HG02571 (cell line): ENCODE measurements around the gene SSTR3.
"Not testable (repeated sequence)": the region's sequence is repeated elsewhere in the genome, so short reads cannot be mapped to it uniquely, and the experiment has no call there.

Experiments used
- ATAC-seq: cut with Tn5 transposase; IDR thresholded peaks from one replicate; pipeline ENCODE4 v1.9.1; 2021; ENCODE audit warnings: mild to moderate bottlenecking, moderate library complexity; ENCODE audit not compliant: unreplicated experiment

The SSTR3 gene

DNA sequence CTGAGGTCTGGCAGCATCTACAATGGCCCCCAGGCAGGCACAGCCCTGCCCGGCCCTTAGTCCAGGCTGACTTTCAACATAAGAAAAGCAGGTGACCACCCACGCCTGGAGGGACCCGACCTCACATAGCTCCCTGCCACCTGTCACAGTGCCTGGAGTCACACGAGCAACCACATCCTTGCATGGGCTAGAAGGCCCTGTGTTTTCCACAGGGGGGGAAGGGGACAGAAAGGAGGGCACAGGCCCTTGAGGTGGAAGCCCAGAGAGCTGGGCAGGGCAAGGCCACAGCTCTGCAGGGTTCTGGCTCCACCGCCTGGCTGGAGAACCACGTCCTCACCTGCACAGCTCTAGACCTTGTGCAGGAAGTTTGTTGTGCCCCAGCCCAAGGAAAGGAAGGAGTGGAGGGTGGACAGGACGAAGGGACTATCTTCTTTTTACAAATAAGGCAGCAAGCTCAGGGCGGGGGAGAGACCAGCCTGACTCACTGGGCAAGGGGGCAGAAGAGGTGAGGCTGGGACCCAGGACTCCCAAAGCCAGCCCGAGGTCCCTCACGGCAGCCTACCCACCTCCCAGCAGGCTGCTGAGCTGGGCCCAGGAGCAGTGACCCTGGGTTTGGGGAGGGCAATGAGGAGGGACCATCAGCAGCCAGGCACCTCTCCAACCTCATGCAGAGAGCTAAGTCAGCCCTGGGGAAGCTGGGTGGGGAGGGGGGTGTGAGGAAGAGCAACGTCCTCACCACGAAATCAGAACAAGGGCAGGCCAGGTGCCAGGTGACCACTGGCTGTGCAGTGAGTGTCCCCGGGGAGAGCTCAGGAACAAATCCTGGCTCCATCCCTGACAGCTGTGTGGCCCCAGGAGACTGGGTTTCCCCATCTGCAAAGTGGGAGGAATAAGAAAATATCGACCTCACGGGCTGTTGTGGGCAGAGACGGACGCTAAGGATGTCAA lies 28.6 kb downstream of the SSTR3 start:
- ATAC-seq: no peak

GRCh38 chr22:37182949-37183245 lies 29.4 kb downstream of the SSTR3 start:
- no peak for ATAC-seq

- no peak for ATAC-seq
Observed at GRCh38 chr22:37182101-37182948, 30.0 kb downstream of the SSTR3 start.

DNA sequence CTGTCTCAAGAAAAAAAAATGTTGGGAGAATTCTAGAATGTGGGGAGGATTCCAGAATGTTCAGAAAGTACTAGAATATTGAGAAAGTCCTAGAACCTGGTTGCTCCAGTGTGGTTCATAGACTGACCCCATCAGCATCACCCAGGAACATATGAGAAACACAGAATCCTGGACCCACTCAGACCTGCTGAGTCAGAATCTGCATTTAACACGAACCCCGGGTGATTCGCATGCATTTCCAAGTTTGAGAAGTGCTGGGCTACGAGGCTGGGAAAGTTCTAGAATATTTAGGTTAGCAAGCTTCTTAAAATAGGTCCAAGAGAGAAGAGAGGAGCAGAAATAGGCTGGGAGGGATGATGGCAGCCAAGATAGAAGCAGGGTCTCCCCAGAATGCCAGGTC lies 30.6 kb downstream of the SSTR3 start:
- no peak for ATAC-seq

DNA sequence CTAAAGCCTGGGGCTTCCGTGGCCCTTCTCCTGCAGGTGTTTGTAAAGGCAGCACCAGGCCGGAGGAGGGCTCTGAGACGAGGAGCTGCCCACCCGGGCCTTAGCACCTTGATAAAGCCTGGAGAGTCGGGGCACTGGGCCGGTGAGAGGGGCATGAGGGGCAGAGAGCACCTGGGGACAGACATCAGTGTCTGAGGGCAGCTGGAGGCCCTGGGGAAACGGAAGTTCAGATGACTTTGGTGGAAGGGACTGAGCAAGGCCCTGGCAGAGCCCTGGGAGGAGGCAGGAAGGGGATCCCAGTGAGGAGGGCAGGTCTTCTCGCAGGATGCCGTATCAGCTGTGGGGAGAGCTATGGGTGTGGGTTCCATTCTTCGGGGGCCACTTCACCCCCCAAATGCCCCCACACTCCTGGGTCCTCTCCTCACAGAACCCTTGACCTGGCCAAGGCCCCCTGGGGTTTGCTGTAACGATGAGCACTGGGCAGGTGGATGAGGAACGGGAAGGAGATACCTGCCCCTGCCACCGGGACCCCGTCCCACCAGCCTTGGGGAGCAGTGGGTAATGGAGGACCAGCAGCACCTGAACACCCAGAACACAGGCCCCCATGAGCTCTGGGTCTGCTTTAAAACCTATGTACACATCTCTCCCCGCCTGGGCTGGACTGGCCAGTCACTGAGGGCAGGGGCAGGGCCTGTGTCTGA lies 31.6 kb downstream of the SSTR3 start:
- ATAC-seq: no peak

GRCh38 chr22:37179622-37180420 lies 32.5 kb downstream of the SSTR3 start:
- no peak for ATAC-seq

GRCh38 chr22:37179126-37179470 lies 33.2 kb downstream of the SSTR3 start:
- ATAC-seq: no peak

DNA sequence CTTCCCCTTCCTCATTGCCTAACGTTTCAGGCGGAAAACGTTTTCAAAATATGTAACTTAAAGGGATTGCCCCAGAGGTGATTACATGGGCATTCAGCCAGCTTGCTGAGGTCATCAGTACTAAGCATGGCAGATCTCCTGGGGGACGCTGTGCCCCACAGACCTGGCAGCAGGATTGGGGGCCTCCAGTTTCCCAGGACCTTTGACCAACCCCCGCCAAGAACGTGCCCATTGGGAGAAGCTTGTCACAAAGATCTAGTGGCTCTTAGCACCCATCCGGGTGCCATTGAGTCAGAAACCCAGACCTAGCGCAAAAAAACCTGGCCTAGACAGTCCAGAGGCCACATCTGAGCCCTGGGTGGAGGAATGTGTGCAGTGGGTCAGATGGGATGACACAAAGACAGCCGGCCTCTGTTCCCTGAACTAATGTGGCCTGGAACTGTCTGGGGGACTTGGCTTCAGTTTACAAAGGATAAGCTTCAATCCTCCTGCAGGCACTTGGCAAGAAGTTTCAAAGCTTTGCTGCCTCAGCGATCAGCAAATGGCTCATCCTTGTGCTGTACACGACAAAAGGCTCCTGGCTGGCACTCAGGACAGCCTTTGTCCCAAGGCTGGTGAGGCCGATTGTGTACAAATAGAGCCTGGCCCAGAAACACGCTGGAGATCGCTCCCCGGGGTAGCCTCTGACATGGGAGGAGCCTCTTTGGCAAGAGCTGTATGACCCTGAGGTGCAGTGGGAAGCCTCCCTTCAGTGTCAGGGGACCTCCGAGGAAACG lies 33.7 kb downstream of the SSTR3 start:
- ATAC-seq: no peak

- ATAC-seq: no peak
Observed at GRCh38 chr22:37177755-37178154, 34.5 kb downstream of the SSTR3 start.

GRCh38 chr22:37177221-37177620 lies 35.1 kb downstream of the SSTR3 start:
- no peak for ATAC-seq

DNA sequence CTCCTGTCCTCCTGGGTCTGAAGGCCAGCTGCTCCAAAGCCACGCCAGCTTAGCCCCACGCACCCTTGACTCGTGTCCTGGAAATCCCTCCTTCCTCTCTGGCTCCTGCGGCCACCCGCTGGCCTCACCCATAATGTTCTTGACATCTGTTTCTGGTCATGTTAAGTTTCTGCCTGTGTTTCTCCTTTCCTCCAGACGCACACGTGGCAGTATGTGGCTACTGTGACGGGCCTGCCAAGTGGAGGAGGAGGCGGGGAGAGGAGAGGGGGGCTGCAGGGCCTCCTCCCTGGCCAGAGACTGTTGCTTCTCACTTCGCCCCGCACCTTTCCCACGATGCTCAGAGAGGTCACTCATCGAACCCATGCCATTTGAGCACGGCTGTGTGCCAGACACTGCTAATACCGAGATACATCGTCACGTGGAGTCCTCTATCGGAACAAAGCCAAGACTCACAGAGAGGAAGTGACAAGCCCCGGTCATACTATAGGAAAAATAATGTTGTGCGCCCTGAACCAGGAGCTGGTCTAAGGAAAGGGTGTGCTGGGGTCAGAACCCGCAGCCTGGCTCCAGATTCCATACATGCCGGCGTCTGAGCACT lies 35.7 kb downstream of the SSTR3 start:
- no peak for ATAC-seq

GRCh38 chr22:37175414-37176281 lies 36.6 kb downstream of the SSTR3 start:
- ATAC-seq: no peak

- no peak for ATAC-seq
Observed at GRCh38 chr22:37174964-37175363, 37.3 kb downstream of the SSTR3 start.

- no peak for ATAC-seq
Observed at GRCh38 chr22:37173709-37174108, 38.6 kb downstream of the SSTR3 start.

DNA sequence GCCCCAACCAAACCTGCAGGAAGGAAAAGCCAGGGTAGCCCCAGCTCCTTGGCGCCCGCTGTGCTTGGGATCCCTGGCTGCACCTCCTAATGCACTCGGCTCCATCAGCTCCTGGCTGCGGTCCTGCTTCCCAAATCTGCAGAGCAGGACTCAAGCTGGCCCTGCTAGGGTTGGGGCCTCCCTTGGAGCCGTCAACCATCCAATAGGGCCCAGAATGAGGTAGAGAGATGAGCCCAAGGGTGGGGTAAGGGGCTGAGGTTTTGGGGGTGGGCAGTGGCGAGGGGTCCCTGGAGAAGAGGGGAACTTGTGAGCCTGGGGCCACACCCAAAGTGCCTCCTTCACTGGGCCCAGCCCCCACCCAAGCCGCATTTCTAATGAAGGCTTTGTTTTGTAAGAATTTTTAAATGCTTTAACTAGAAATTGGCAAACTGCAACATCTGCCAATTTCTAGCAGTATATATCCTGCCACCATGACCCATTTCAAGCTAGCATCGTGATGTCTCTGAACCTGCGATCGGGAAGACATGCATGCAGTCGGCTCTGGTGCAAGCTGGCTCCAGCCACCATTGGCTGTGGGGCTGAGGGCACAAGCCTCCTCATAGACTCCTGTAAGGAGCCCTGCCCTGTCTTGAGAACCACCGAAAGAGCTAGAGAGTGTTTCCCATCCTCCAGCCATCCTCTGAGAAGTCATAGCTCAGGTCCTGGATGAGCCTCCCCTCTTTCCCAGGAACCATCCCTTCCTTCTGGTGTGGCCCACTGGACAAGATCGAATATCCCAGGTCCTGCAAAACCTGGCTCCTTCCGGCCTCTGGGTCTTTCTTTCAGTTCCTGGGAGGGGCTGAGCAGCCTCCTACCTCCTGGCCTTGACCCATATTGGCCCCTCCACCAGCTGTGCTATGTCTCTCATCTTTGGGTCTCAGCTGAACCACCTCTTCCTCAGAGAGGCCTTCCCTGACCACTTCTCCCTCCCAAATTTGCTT lies 39.7 kb downstream of the SSTR3 start:
- ATAC-seq: no peak

DNA sequence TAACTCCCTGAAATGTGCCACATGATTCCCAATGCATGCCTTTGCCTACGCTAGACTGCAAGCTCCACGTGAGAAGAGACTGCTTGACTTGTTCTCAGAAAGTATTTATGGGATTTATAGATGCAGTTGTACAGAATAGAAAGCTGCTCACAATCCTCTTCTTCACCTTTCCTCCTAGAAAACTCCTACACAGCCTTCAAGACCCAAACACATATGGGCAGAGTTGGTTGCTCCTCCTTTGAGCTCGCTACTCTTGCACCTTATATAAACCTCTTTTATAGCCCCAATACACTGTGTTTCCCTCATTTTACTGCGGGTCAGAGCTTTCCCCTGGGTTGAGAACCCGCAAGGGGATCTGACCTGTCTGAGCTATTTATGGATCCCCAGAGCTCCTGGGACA lies 40.6 kb downstream of the SSTR3 start:
- no peak for ATAC-seq

GRCh38 chr22:37170689-37171405 lies 41.4 kb downstream of the SSTR3 start:
- not testable (repeated sequence) for ATAC-seq
